ENCODE data around the gene NUFIP2.

Gene NUFIP2

DNA sequence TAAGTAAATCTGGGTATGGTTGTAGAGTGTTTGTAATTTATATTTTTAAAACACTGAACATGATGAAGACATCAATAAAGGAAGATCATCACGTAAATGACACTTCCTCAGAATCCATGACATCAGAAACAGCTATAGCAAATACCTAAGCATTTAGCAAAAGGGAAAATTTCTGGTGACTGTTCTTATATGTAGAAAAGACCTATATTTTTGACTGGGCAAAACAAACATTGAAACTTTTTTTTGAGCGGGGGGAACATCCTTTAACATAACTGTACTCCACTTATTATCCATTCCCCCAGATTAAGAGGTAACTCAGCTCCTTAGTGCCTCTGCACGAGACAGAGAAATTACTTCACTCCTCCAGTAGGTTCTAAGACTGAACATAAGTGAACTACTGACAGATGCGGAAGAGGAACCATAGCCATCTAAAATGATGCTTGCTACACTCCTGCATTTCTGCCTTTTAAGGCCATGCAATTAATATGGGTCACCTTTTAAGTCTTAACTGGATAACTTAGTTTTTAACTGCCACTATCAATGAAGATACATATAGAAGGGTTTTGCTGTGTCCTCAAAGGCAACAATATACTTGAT lies 37.9 kb downstream of the NUFIP2 start:
- DNase-seq (ENCODE audit: insufficient read length, low spot score) (no peak), FAIRE-seq (peak; percentile 23)
- TF ChIP-seq POLR2A (IDR thresholded peaks at IDR 0.05; ENCODE audit: low read depth, low read length): no peak

DNA sequence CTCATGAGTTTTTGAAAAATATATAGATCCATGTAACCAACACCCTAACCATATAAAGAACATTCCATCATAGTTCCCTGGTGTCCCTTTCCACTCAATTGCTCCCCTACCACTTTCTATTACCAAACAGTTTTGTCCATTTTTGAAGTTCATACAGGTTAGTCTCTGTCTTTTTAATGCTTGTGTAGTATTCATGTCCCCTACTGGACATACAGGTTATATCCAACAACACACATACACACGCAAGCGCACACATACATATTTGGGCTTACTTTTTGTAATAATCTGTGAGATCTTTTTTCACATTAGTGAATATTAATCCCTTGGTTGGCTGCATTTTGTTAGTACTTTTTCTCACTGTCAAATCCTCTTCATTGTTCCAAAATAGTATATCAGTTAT lies 40.9 kb downstream of the NUFIP2 start:
- FAIRE-seq (no peak), DNase-seq (ENCODE audit: insufficient read length, low spot score) (no peak)
- no peak for TF ChIP-seq POLR2A (IDR thresholded peaks at IDR 0.05; ENCODE audit: low read depth, low read length)

DNA sequence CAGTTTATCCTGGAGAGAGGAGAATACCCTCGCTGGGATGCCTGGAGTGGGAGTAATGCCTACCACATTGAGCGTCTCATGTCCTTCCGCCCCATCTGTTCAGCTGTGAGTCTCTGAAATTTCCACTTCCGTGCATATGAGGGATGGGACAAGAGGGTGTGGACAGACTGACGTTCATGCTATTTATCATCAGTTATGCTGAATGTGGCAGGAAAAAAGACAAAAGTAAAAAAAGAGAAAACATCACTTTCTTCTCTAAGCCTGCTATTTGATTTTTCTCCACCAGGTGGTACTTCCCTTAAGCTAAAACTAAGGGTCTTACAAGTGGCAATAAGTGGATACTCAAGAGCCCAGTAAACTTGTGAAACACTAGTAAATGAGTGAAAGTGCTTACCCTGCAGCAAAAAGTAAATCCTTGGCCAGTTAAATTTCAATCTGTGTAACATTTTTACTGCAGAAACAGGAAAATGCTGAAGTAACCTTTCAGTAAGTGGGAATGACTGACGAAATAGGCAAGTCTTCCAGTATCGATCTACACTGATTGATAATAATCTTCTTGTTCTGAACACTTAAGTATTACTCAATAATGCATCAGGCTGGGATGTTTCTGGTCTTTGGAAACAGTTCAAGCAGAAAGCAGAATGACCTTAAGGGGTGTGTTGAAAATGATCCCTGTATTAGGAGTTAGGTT lies 41.7 kb downstream of the NUFIP2 start:
- DNase-seq (ENCODE audit: insufficient read length, low spot score) (no peak), FAIRE-seq (no peak)
- no peak for TF ChIP-seq POLR2A (IDR thresholded peaks at IDR 0.05; ENCODE audit: low read depth, low read length)

DNA sequence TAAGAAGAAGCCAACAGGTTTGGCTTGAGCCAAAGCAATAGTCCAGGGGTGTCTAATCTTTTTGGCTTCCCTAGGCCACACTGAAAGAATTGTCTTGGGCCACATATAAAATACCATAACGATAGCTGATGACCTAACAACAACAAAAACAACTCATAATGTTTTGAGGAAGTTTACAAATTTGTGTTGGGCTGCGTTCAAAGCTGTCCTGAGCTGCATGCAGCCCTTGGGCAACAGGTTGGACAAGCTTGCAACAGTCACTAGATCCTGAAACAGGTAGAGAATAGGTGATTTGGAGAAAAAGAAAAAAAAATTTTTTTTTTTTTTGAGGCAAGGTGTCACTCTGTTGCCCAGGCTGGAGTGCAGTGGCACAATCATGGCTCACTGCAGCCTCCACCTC lies 42.8 kb downstream of the NUFIP2 start:
- no peak for FAIRE-seq
- no peak for TF ChIP-seq POLR2A (IDR thresholded peaks at IDR 0.05; ENCODE audit: low read depth, low read length)
- no peak for DNase-seq (ENCODE audit: insufficient read length, low spot score)

DNA sequence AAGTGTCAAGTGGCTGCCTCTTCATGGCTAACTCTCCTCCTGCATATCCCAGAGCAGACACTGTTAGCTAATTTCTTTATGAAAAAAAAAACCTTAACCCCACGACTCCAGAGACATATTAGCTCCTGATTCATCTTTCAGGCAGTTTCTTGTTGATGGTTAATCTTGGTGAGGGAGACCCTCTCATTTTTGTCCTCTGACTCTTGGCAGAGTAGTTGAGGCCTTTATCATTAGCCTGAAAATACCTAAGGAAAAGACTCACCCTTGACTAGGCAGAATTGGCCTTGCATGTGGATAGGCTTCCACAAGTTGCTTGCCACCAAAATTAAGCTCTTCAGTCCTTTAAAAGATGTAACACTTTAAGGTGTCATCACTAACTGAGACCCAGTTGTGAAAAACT lies 43.3 kb downstream of the NUFIP2 start:
- DNase-seq (ENCODE audit: insufficient read length, low spot score): no peak
- no peak for TF ChIP-seq POLR2A (IDR thresholded peaks at IDR 0.05; ENCODE audit: low read depth, low read length)
- no peak for FAIRE-seq

DNA sequence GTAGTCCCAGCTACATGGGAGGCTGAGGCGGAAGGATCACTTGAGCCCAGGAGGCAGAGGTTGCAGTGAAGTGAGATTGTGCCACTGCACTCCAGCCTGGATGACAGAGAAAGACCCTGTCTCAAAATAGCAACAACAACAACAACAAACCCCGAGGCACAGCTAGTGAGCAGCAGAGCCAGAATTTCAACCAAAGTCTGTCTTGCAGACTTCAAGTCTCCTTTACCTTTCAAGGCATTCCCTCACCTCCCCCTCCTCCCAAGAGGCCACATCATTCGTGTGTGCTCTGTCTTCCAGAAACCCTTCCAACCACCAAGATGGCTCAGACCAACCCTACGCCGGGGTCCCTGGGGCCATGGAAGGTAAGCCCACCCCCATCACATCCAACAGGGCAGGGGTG lies 45.1 kb downstream of the NUFIP2 start:
- no peak for DNase-seq (ENCODE audit: insufficient read length, low spot score)
- no peak for FAIRE-seq
- TF ChIP-seq POLR2A (IDR thresholded peaks at IDR 0.05; ENCODE audit: low read depth, low read length): no peak

DNA sequence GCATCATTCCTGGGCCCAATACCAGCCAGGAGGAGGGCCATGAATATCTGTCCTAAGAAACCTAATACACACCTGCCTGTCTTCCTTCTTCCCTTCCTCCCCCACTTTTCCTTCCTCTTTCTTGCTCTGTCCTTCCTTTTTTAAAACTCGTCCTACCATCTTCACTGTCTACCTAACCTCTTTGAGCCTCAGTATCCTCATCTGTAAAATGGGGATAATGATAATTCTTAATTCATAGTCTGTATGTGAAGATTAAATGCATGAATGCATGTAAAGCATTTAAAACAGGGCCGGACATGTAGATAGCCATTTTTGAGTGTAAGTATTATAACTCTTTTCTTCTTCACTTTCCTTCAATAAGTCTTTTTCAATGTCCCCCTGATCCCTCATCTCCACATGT lies 46.7 kb downstream of the NUFIP2 start:
- no peak for TF ChIP-seq POLR2A (IDR thresholded peaks at IDR 0.05; ENCODE audit: low read depth, low read length)
- FAIRE-seq (no peak), DNase-seq (ENCODE audit: insufficient read length, low spot score) (no peak)

DNA sequence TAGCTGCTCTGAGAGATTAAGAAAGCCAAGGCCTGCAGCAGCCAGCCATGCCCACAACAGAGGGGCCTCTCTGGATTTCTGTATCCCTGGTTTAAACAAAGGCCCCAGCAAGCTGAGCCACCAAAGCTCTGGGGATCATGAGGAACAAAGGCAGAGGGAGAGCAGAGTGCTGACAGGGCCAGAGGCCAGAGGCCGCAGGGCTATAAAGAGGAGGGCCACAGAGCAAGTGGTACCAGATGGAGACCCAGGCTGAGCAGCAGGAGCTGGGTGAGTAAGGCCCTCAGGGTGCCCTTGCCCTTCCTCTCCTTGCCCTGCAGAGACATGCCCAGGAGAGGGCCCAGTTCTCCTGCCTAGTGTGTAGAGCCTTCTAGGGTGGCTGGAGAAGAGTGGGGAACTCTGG lies 47.3 kb downstream of the NUFIP2 start, which contains the start of gene CRYBA1:
Gene CRYBA1, plus strand, starts transcription at position 232 of the 400 bp plus-strand sequence. Its CDS starts 5 bp downstream, at position 237.
- no peak for TF ChIP-seq POLR2A (IDR thresholded peaks at IDR 0.05; ENCODE audit: low read depth, low read length)
- no peak for FAIRE-seq
- DNase-seq (ENCODE audit: insufficient read length, low spot score): no peak

DNA sequence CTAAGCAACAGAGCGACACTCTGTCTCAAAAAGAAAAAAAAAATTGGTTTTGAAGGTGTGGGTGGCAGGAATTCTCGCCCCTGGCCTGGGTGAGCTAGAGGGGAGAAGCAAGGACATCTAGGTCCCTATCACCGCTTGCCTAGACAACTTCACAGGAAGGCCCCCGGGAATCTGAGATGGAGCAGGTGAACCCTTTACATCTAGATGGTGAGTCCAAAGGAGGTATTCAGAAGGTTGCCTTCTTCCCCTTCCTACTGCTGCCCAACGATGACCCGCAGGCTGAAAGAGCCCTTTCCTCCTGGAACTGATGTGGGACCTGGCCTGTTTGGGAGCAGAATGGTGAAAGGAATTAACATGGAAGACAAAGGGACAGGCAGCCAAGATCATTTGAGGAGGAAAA lies 48.5 kb downstream of the NUFIP2 start:
- no peak for TF ChIP-seq POLR2A (IDR thresholded peaks at IDR 0.05; ENCODE audit: low read depth, low read length)
- FAIRE-seq (no peak), DNase-seq (ENCODE audit: insufficient read length, low spot score) (no peak)

DNA sequence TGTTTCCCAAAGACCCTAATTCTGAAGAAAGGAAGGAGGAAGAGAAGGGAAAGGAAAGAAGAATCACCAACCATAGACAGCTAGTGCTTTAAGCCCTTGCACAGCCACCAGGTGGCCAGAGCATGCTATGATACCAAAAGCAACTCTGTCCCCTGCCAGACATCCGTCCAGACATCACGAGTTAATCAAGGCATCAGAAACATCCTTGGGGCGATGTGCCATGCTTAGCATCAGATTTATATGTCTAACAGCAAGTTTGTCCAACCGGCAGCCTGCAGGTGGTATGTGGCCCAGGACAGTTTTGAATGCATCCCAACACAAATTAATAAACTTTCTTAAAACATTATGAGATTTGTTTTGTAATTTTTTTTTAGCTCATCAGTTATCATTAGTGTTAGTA lies 50.2 kb downstream of the NUFIP2 start:
- TF ChIP-seq POLR2A (IDR thresholded peaks at IDR 0.05; ENCODE audit: low read depth, low read length): no peak
- FAIRE-seq (no peak), DNase-seq (ENCODE audit: insufficient read length, low spot score) (no peak)

DNA sequence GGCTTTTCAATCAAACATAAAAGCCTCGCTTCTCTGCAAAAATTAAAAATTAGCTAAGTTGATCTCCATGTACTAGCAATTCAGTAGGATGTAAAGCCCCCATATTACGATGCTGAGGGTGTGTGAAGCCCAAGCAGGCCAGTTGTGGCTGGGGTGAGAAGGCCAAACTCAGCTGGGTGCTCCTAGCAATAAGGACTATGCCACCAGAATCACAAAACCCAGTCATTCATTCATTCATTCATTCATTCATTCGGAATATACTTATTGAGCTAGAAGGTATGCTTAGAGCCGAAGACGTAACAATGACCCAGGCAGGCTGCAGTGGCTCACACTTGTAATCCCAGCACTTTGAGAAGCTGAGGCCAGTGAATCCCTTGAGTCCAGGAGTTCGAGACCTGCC lies 51.2 kb downstream of the NUFIP2 start:
- no peak for TF ChIP-seq POLR2A (IDR thresholded peaks at IDR 0.05; ENCODE audit: low read depth, low read length)
- FAIRE-seq: no peak
- DNase-seq (ENCODE audit: insufficient read length, low spot score): no peak

DNA sequence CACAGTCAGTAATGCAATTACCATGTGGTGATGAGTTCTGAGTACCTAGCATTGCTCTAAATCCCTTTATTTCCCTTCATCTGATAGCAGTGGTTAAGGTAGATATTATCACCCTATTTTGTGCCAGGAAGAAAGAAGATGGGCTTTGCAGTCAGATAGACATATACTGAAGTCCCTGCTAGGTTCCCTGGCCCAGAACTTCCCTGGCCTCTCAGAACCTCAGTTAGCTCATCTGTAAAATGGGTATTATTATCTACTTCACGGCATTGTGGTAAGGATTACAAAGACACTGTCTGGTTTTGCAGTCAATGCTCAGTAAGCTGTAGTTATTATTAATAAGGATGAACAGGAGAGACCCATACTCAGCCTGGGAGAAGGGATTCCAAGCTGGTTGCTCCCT lies 51.9 kb downstream of the NUFIP2 start:
- DNase-seq (ENCODE audit: insufficient read length, low spot score): no peak
- TF ChIP-seq POLR2A (IDR thresholded peaks at IDR 0.05; ENCODE audit: low read depth, low read length): no peak
- FAIRE-seq: no peak

DNA sequence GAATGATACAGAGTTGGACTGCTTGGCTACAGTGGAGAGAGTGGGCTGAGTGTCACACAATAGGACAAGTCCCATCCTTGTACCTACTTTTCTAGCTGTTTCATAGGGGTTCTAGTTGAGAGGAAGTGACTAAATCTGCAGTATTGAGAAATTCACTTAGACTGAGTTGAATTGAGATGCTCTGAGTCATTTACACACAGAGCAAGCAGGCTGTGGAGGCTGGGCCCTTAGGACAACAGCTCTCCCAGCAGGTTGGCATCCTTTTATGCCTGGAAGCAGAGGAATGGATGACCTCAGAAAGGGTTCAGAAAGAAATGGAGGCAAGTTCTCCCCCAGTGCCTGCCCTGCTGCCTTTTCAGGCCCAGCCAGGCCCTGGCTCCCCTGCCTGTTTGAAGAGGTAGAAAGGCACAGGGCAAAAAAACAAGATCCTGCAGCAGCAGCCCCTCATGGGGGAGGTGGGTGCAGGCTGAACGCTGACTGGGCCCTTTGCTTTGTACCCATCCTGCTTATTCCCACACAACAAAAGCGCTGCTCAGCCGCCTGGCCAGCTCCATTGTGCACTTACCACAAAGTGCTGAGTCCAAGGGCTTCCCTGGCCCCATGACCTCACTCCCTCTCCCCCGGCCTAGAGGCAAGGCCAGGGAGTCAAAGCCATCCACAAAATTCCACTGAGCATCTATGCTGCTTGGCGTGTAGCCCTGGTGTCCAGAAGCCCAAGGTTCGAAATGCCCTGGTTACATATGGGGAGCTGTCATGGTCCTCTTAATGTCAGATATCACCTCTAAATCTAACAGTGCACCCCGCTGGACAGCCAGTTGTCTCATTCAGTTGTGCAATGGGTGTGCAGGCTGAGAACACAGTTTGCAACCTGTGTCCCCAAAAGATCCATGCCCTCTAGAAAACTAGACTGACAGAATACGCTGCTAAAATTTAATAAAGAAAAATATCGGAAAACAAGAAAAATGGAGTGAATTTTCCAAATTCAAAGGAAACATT lies 52.7 kb downstream of the NUFIP2 start:
- peak; percentile 82 for FAIRE-seq
- peak; percentile 88 for DNase-seq (ENCODE audit: insufficient read length, low spot score)

DNA sequence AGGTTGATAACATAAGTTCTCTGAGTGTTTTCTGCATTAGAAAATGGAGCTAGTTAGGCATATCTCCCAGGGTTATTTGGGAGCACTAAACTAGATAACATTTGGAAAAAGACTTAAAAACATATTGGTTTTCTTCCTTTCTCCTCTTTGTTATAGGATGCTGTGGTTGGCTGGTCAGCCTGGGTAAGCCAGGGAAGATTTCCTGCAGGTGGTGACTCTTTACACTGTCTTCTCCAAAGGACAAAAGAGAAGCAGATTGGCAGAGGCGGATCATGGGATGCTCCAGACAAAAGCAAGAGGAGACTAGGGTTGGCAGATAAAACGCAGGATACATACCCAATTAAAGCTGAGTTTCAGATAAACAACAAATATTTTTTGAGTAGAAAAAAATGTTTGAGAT lies 53.5 kb downstream of the NUFIP2 start:
- FAIRE-seq: no peak
- DNase-seq (ENCODE audit: insufficient read length, low spot score): no peak
- TF ChIP-seq POLR2A (IDR thresholded peaks at IDR 0.05; ENCODE audit: low read depth, low read length): no peak

More for the DNA sequence above, 52.7 kb downstream of the NUFIP2 start:
- TF ChIP-seq POLR2A (IDR thresholded peaks at IDR 0.05; ENCODE audit: low read depth, low read length): no peak
